ENCODE measurements around the gene SLCO1C1. TPM values are rescaled to one million over a fixed set of nuclear protein-coding genes. Genes with fewer than 3 reads are reported as not detected.

Gene SLCO1C1
- total RNA-seq, 1 donor from 2014 or later: 0.53 TPM

- DNase-seq (ENCODE audit: low read depth, low spot score): no peak
Measured at GRCh38 chr12:20798554-20798953, 103.4 kb downstream of the SLCO1C1 start.

- no peak for DNase-seq (ENCODE audit: low read depth, low spot score)
Measured at GRCh38 chr12:20800160-20800559, 105.0 kb downstream of the SLCO1C1 start.

- DNase-seq (ENCODE audit: low read depth, low spot score): no peak
Measured at GRCh38 chr12:20801035-20801434, 105.9 kb downstream of the SLCO1C1 start.

Other genes with a start within 250 kb of the SLCO1C1 start
- gene SLCO1B3, start 115.4 kb downstream of the SLCO1C1 start, total RNA-seq: not detected in 2 replicates

Data from pulmonary artery endothelial cell (primary cell).